PFSK-1 (cell line): ENCODE data around the gene ARHGAP15.

ENCODE experiments used
- POLR2AphosphoS5 ChIP-seq: IDR thresholded peaks from 2 replicates; pipeline ENCODE4 v1.6.1; 2012; ENCODE audit warnings: low read depth, mild to moderate bottlenecking, control low read depth, low read length, moderate library complexity
- REST ChIP-seq, 2 experiments: IDR thresholded peaks; 2 replicates each; pipeline versions ENCODE4 v1.6.1 to v1.8.0; 2011 to 2012; ENCODE audit warnings: low read depth in 2 of 2, low read length in 2 of 2, control low read depth in 1 of 2, inconsistent platforms in 1 of 2, mild to moderate bottlenecking in 1 of 2, moderate library complexity in 1 of 2; ENCODE audit not compliant: insufficient read depth in 1 of 2

GRCh38 chr2:143121957-143122356 is 7.3 kb upstream of the ARHGAP15 start:
- no peak for TF ChIP-seq REST (IDR thresholded peaks at IDR 0.05; ENCODE audit: insufficient read depth in 1 of 2, low read depth in 2 of 2, low read length in 2 of 2)
- TF ChIP-seq POLR2AphosphoS5, result no peak
